Type B pancreatic cell (in vitro differentiated cells): ENCODE measurements around the gene TRAF6. TPM values are rescaled to one million over a fixed set of nuclear protein-coding genes. Genes with fewer than 3 reads are reported as not detected.

Experiments
- DNase-seq: peaks from one replicate; pipeline ENCODE4 v3.0.0; 2021; ENCODE audit warnings: mixed read lengths; ENCODE audit not compliant: unreplicated experiment; ENCODE audit errors: extremely low spot score
- H3K27ac Mint-ChIP-seq: 2 replicates; pipeline ENCODE4 v1.8.0; 2021; ENCODE audit warnings: mild to moderate bottlenecking, mixed read lengths
- H3K27me3 Mint-ChIP-seq: 2 replicates; pipeline ENCODE4 v1.8.0; 2021; ENCODE audit warnings: mixed read lengths
- H3K36me3 Mint-ChIP-seq: 2 replicates; pipeline ENCODE4 v1.8.0; 2021; ENCODE audit warnings: mixed read lengths
- H3K4me1 Mint-ChIP-seq: one replicate; pipeline ENCODE4 v1.8.0; 2021; ENCODE audit warnings: mixed read lengths; ENCODE audit not compliant: unreplicated experiment
- H3K4me3 Mint-ChIP-seq: 2 replicates; pipeline ENCODE4 v1.8.0; 2021; ENCODE audit warnings: mild to moderate bottlenecking, mixed read lengths
- H3K9me3 Mint-ChIP-seq: 2 replicates; pipeline ENCODE4 v1.8.0; 2021; ENCODE audit warnings: mixed read lengths
- CTCF ChIP-seq: fragments of 200-600 bp; sonication (generic); conservative IDR thresholded peaks from 2 replicates; pipeline ENCODE4 v1.5.0; 2021; ENCODE audit warnings: antibody characterized with exemption, mild to moderate bottlenecking
- total RNA-seq: library from RNA; stranded (reverse); gene quantifications from 2 replicates; pipeline ENCODE4 v1.2.1, GENCODE V29; 2021; ENCODE audit warnings: low replicate concordance

Gene TRAF6
- total RNA-seq, 1 donor from 2014 or later: 15.0 TPM

- TF ChIP-seq CTCF: peak; percentile 82
- Mint-ChIP-seq H3K4me3 (no peak overlapping the region), H3K36me3 (peaks cover 3% of the 10 kb centered on the region), H3K27me3 (no peaks in the 10 kb centered on the region), H3K27ac (no peak overlapping the region), H3K9me3 (no peaks in the 10 kb centered on the region), H3K4me1 (peaks cover 6% of the 10 kb centered on the region)
- DNase-seq: no peak
These were observed 31.3 kb downstream of the TRAF6 start for GRCh38 chr11:36478700-36479329.

DNA sequence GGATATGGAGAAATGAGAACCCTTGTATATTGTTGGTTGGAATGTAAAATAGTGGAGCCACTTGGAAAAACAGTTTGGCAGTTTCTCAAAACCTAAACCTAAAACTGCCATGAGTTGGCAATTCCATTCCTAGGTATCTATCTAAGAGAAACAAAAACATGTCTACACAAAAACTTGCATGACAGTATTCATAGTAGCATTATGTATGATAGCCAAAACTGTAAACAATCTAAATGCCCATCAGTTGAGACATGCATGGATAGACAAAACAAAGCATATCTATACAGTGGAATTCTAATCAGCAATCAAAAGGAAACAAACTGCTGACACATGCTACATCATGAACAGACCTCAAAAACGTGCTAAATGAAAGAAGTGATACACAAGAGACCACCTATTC, 34.9 kb downstream of the TRAF6 start:
- no peak for TF ChIP-seq CTCF
- no peak overlapping the region for H3K27ac Mint-ChIP-seq
- H3K4me3 Mint-ChIP-seq: no peak overlapping the region
- peaks cover 3% of the 10 kb centered on the region for H3K27me3 Mint-ChIP-seq
- DNase-seq: no peak
- no peaks in the 10 kb centered on the region for H3K9me3 Mint-ChIP-seq
- peaks cover 10% of the 10 kb centered on the region for H3K4me1 Mint-ChIP-seq
- peaks cover 3% of the 10 kb centered on the region for H3K36me3 Mint-ChIP-seq

DNA sequence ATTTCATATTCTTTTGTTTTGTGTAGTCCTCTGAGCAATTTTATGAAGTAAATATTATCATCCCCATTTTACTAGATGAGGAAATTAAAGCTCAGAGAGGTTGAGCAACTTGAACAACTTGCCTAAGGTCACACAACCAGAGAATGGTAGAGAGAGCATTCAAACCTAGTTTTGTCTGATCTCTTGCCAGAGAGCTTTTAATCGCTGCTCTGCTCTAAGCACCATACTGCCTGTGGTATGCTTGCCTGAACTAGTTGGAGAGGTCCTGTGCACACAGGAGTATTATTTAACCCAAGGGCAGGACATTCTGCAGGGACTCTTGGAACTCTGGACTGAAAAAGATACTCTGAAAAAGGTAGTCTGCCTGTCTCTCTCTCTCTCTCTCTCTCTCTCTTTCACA, 38.5 kb downstream of the TRAF6 start:
- Mint-ChIP-seq H3K27me3 (peaks cover 3% of the 10 kb centered on the region), H3K36me3 (peaks cover 3% of the 10 kb centered on the region), H3K27ac (no peak overlapping the region), H3K4me3 (no peak overlapping the region), H3K4me1 (peaks cover 5% of the 10 kb centered on the region), H3K9me3 (no peaks in the 10 kb centered on the region)
- DNase-seq: no peak
- TF ChIP-seq CTCF: no peak

- Mint-ChIP-seq H3K4me1 (peaks cover 5% of the 10 kb centered on the region), H3K27ac (no peak overlapping the region)
These were observed 39.9 kb downstream of the TRAF6 start for GRCh38 chr11:36469881-36470802.

DNA sequence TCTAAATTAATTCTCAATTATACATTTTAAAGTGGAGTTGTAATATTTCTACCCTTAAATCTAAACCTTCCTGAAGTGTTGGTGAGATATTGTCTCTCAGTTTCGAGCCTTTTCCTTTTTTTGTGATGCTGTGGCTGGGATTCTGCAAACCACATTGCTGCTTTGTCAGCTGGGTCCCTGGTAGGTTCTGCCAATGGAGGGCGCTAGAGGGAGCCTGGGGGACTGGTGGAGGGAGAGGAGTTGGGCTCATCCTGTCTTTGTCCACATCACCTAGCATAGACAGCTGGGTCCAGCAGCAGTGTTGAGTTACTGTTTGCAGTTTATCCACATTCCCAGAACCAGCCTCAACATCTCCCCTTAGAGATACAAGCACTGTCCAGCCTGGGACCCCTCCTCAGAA, 41.0 kb downstream of the TRAF6 start:
- Mint-ChIP-seq H3K9me3 (no peaks in the 10 kb centered on the region), H3K4me3 (no peak overlapping the region), H3K36me3 (peaks cover 3% of the 10 kb centered on the region), H3K27me3 (peaks cover 3% of the 10 kb centered on the region), H3K27ac (no peak overlapping the region), H3K4me1 (peaks cover 5% of the 10 kb centered on the region)
- peak; percentile 40 for TF ChIP-seq CTCF
- peak; percentile 58 for DNase-seq

More at GRCh38 chr11:36469881-36470802, 39.9 kb downstream of the TRAF6 start:
- H3K27me3 Mint-ChIP-seq: peaks cover 3% of the 10 kb centered on the region
- H3K9me3 Mint-ChIP-seq: no peaks in the 10 kb centered on the region
- peaks cover 3% of the 10 kb centered on the region for H3K36me3 Mint-ChIP-seq
- no peak overlapping the region for H3K4me3 Mint-ChIP-seq
- no peak for DNase-seq
- no peak for TF ChIP-seq CTCF
